OCI-LY3 (cell line): ENCODE measurements around the gene QDPR.

Source experiments
- H2AFZ ChIP-seq: fragments of 200-600, 300-600 bp; shearing (Covaris generic); 2 replicates; pipeline ENCODE4 v1.6.0; 2014; ENCODE audit warnings: antibody characterized with exemption, low read depth, low read length
- H3K27ac ChIP-seq: fragments of 200-600, 300-600 bp; sonication (generic); 2 replicates; pipeline ENCODE4 v1.5.1; 2014; ENCODE audit warnings: mild to moderate bottlenecking, low read length, moderate library complexity, mixed read lengths
- H3K27me3 ChIP-seq: fragments of 200-600, 300-600 bp; sonication (generic); 2 replicates; pipeline ENCODE4 v1.6.1; 2014; ENCODE audit warnings: low read depth, low read length, mixed read lengths
- H3K36me3 ChIP-seq: fragments of 200-600, 300-600 bp; sonication (generic); replicated peaks from 2 replicates; pipeline ENCODE3; 2014; ENCODE audit warnings: low read depth, low read length, mixed read lengths
- H3K4me1 ChIP-seq: fragments of 300-600, 200-600 bp; sonication (generic); 2 replicates; pipeline ENCODE4 v1.6.1; 2014; ENCODE audit warnings: low read length, mixed read lengths
- H3K4me2 ChIP-seq: fragments of 200-600, 300-600 bp; sonication (generic); 2 replicates; pipeline ENCODE4 v1.6.1; 2014; ENCODE audit warnings: low read length, mixed read lengths
- H3K4me3 ChIP-seq: fragments of 300-600, 200-600 bp; sonication (generic); 2 replicates; pipeline ENCODE4 v1.5.1; 2014; ENCODE audit warnings: antibody characterized with exemption, mild to moderate bottlenecking, low read length, moderate library complexity
- H3K79me2 ChIP-seq: fragments of 300-600, 200-600 bp; shearing (Covaris generic); 2 replicates; pipeline ENCODE4 v1.6.1; 2014; ENCODE audit warnings: mild to moderate bottlenecking, low read length, mixed read lengths
- H3K9ac ChIP-seq: fragments of 300-600, 200-600 bp; shearing (Covaris generic); 2 replicates; pipeline ENCODE4 v1.6.0; 2014; ENCODE audit warnings: mild to moderate bottlenecking, low read length, moderate library complexity
- H3K9me3 ChIP-seq: fragments of 200-600, 300-600 bp; shearing (Covaris generic); 2 replicates; pipeline ENCODE4 v1.6.1; 2014; ENCODE audit warnings: low read length, mixed read lengths; ENCODE audit not compliant: insufficient read depth
- H4K20me1 ChIP-seq: fragments of 200-600, 300-600 bp; sonication (generic); 2 replicates; pipeline ENCODE4 v1.6.1; 2016; ENCODE audit warnings: low read length, mixed read lengths; ENCODE audit not compliant: insufficient read depth
- EZH2phosphoT487 ChIP-seq: fragments of 200-600 bp; shearing (Covaris generic); IDR thresholded peaks from 2 replicates; pipeline ENCODE4 v1.6.1; 2018; ENCODE audit warnings: antibody characterized with exemption, mixed run types, low read depth
- TF ChIP-seq, protein P1 (sequence below): fragments of 200-600, 300-600 bp; sonication (generic); IDR thresholded peaks from 2 replicates; pipeline ENCODE4 v1.5.1; 2014; ENCODE audit warnings: antibody characterized with exemption, low read length, low read depth

Gene QDPR

DNA sequence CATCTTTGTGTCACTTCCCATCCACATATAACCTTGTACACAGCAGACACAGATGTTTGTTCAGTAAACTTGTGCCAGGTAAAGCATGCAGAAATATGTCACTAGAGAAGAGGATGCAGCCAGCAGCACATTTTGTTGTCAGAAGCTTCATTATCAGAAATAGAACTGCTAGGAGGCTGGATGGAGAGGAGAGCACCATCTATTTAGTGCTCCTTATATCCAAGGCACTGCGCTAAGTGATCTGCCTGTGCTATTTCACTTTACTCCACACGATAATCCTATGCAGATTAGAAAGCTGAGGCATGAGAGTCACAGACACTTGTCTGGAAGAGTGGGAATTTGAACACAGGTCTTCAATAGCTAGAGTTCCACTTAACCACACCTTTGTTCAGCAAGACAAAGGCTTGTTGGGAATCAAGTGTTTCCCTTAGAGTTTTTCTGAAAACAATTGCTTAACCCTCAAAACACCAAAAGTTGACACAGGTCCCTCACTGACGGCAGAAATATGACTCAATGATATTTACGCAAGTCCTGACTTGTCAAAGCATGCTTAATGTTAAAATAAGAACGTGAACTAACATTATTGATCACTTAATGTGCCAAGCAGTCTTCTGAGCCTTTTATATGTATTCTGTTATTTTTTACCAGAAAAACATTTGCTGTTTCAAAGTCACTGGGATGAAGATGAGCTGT, 1.2 kb upstream of the QDPR start:
- Histone ChIP-seq H3K36me3 (peaks cover 3% of the 10 kb centered on the region), H3K9ac (peak overlapping the region; percentile 89; the same call in 1 of the 2 replicates), H3K27me3 (peaks cover 18% of the 10 kb centered on the region), H3K27ac (no peak overlapping the region), H3K4me2 (peak overlapping the region; percentile 93), H4K20me1 (no peaks in the 10 kb centered on the region), H3K4me3 (peak overlapping the region; percentile 98), H2AFZ (peak overlapping the region; percentile 91; the same call in 1 of the 2 replicates), H3K9me3 (no peaks in the 10 kb centered on the region), H3K79me2 (peaks cover 14% of the 10 kb centered on the region), H3K4me1 (peaks cover 17% of the 10 kb centered on the region)
- TF ChIP-seq EZH2phosphoT487 = no peak
- TF ChIP-seq, protein P1, sequence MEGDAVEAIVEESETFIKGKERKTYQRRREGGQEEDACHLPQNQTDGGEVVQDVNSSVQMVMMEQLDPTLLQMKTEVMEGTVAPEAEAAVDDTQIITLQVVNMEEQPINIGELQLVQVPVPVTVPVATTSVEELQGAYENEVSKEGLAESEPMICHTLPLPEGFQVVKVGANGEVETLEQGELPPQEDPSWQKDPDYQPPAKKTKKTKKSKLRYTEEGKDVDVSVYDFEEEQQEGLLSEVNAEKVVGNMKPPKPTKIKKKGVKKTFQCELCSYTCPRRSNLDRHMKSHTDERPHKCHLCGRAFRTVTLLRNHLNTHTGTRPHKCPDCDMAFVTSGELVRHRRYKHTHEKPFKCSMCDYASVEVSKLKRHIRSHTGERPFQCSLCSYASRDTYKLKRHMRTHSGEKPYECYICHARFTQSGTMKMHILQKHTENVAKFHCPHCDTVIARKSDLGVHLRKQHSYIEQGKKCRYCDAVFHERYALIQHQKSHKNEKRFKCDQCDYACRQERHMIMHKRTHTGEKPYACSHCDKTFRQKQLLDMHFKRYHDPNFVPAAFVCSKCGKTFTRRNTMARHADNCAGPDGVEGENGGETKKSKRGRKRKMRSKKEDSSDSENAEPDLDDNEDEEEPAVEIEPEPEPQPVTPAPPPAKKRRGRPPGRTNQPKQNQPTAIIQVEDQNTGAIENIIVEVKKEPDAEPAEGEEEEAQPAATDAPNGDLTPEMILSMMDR = no peak

DNA sequence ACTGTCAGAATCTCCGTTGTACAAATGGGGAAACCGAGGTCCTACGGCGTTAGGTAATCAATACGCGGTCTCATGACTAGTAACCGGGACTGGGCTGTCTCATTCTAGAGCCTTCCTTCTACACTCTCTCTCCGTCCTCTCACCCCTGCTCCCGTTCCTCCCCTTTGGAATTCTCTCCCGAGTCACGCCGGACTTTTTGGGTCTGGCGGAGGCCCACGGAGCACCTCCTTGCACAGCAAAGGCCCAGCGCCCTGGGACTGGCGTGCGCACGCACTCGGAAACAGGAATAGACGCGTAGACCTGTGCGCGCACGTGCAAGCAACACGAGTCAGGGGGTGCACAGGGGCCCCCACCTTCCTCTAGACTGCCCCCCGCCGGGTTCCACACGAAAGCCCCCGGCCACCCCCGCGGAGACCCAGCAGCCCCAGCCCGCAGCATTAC, 361 bp downstream of the QDPR start:
- H3K4me1 ChIP-seq = peaks cover 17% of the 10 kb centered on the region
- peaks cover 14% of the 10 kb centered on the region for H3K79me2 ChIP-seq
- H3K27ac ChIP-seq = peak overlapping the region; percentile 37; the same call in 1 of the 2 replicates
- no peaks in the 10 kb centered on the region for H4K20me1 ChIP-seq
- H3K4me3 ChIP-seq = peak overlapping the region; percentile 98
- no peaks in the 10 kb centered on the region for H3K9me3 ChIP-seq
- peak overlapping the region; percentile 89 for H3K9ac ChIP-seq
- H3K36me3 ChIP-seq = peaks cover 7% of the 10 kb centered on the region
- TF ChIP-seq EZH2phosphoT487 = no peak
- TF ChIP-seq, protein P1 = no peak
- H3K27me3 ChIP-seq = peaks cover 8% of the 10 kb centered on the region; the same call in 1 of the 2 replicates
- peak overlapping the region; percentile 93 for H3K4me2 ChIP-seq
- H2AFZ ChIP-seq = peak overlapping the region; percentile 95

DNA sequence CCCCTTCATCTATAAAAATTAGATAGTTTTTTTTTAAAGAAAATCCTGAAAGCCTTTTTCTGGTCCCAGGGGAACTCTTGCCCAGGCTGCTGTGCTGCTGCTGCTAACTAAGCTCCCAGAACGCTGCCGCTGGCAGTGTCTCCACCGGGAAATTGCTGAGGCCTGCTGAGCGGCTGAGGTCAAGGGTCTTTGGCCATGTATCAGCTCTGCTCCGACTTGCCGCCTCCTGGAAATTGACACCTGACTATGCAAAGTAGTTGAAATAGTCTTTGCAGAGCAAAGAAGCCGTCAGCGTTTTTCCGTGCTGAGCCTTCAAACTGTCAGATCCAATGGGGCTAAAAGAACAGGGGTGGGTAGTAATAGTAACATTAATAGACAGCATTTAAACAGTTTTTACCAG, 839 bp downstream of the QDPR start:
- peaks cover 9% of the 10 kb centered on the region for H3K36me3 ChIP-seq
- H3K4me1 ChIP-seq = peaks cover 17% of the 10 kb centered on the region
- H2AFZ ChIP-seq = peak overlapping the region; percentile 95
- peaks cover 14% of the 10 kb centered on the region for H3K79me2 ChIP-seq
- no peaks in the 10 kb centered on the region for H3K9me3 ChIP-seq
- H3K27ac ChIP-seq = no peak overlapping the region
- peak overlapping the region; percentile 89 for H3K9ac ChIP-seq
- H3K4me2 ChIP-seq = peak overlapping the region; percentile 93
- peak overlapping the region; percentile 98 for H3K4me3 ChIP-seq
- H3K27me3 ChIP-seq = 0 out of 2 replicates have a peak, but pooled peaks cover 4% of the 10 kb centered on the region
- no peaks in the 10 kb centered on the region for H4K20me1 ChIP-seq
- TF ChIP-seq EZH2phosphoT487 = no peak
- TF ChIP-seq, protein P1 = no peak

DNA sequence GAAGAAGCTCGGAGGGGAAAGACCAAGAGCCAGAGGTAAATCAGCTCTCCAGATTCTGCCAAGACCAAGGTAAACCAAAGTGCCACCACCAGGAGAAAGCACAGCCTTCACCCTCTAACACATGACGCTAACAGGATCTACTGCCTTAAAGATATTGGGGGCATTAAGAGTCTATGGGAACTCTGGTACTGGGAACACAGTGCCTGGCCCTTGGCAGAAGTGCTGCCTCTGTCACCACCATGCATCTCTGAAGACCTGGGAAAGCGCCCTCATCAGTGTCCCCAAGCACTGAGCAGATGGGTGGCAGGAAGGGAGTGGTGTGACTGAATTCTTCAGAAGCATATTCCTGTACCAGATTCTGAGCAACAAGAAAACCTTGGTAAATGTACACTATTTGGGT, 1.3 kb downstream of the QDPR start:
- Histone ChIP-seq H3K9ac (no peak overlapping the region; the same call in 1 of the 2 replicates), H3K4me3 (peak overlapping the region; percentile 98), H3K79me2 (peaks cover 14% of the 10 kb centered on the region), H3K36me3 (peaks cover 9% of the 10 kb centered on the region), H3K27me3 (no peaks in the 10 kb centered on the region), H3K27ac (no peak overlapping the region), H3K4me1 (peaks cover 17% of the 10 kb centered on the region), H3K4me2 (peak overlapping the region; percentile 93), H2AFZ (no peak overlapping the region), H3K9me3 (no peaks in the 10 kb centered on the region), H4K20me1 (no peaks in the 10 kb centered on the region)
- TF ChIP-seq, protein P1 = no peak
- no peak for TF ChIP-seq EZH2phosphoT487
